GM19035 (cell line): ENCODE results near the gene ARHGAP44.
"Not testable (repeated sequence)": the region's sequence is repeated elsewhere in the genome, so short reads cannot be mapped to it uniquely, and the experiment has no call there.

ENCODE experiments used
- ATAC-seq: cut with Tn5 transposase; IDR thresholded peaks from one replicate; pipeline ENCODE4 v1.9.1; 2021; ENCODE audit not compliant: unreplicated experiment

ARHGAP44 gene

GRCh38 chr17:12814718-12815117, 25.4 kb downstream of the ARHGAP44 start:
- no peak for ATAC-seq

- peak; percentile 100 for ATAC-seq
These were observed 26.4 kb downstream of the ARHGAP44 start for GRCh38 chr17:12815642-12816141.

- no peak for ATAC-seq
These were observed 32.2 kb downstream of the ARHGAP44 start for GRCh38 chr17:12821376-12821940.

- no peak for ATAC-seq
These were observed 37.1 kb downstream of the ARHGAP44 start for GRCh38 chr17:12826431-12826830.

- ATAC-seq = no peak
These were observed 41.5 kb downstream of the ARHGAP44 start for GRCh38 chr17:12830777-12831247.

- ATAC-seq = no peak
These were observed 42.5 kb downstream of the ARHGAP44 start for GRCh38 chr17:12831839-12832238.

- no peak for ATAC-seq
These were observed 49.7 kb downstream of the ARHGAP44 start for GRCh38 chr17:12839042-12839441.

GRCh38 chr17:12842936-12843335, 53.6 kb downstream of the ARHGAP44 start:
- no peak for ATAC-seq

- ATAC-seq = no peak
These were observed 61.7 kb downstream of the ARHGAP44 start for GRCh38 chr17:12850996-12851395.

GRCh38 chr17:12851901-12852435, 62.7 kb downstream of the ARHGAP44 start:
- ATAC-seq = no peak

- ATAC-seq = no peak
These were observed 64.6 kb downstream of the ARHGAP44 start for GRCh38 chr17:12853921-12854320.

- no peak for ATAC-seq
These were observed 67.1 kb downstream of the ARHGAP44 start for GRCh38 chr17:12856416-12856815.

GRCh38 chr17:12857592-12857991, 68.3 kb downstream of the ARHGAP44 start:
- no peak for ATAC-seq

- no peak for ATAC-seq
These were observed 70.2 kb downstream of the ARHGAP44 start for GRCh38 chr17:12859520-12859919.

GRCh38 chr17:12865769-12866168, 76.5 kb downstream of the ARHGAP44 start:
- no peak for ATAC-seq

GRCh38 chr17:12866244-12866643, 76.9 kb downstream of the ARHGAP44 start:
- ATAC-seq = no peak

GRCh38 chr17:12867726-12868125, 78.4 kb downstream of the ARHGAP44 start:
- ATAC-seq = no peak

- ATAC-seq = not testable (repeated sequence)
These were observed 84.3 kb downstream of the ARHGAP44 start for GRCh38 chr17:12873415-12874125.

GRCh38 chr17:12877953-12878669, 88.8 kb downstream of the ARHGAP44 start:
- no peak for ATAC-seq

- not testable (repeated sequence) for ATAC-seq
These were observed 89.8 kb downstream of the ARHGAP44 start for GRCh38 chr17:12879096-12879495.

GRCh38 chr17:12883472-12883871, 94.2 kb downstream of the ARHGAP44 start:
- ATAC-seq = no peak

- no peak for ATAC-seq
These were observed 97.8 kb downstream of the ARHGAP44 start for GRCh38 chr17:12887088-12887487.
